HepG2 (cell line): ENCODE results near the gene CABLES2. TPM values are rescaled to one million over a fixed set of nuclear protein-coding genes. Genes with fewer than 3 reads are reported as not detected.

Experiments
- AKAP8 ChIP-seq: sonication (generic); formaldehyde crosslinking; IDR thresholded peaks from 2 replicates; pipeline ENCODE4 v1.5.1; 2020; ENCODE audit warnings: mild to moderate bottlenecking, missing genetic modification reagents
- BHLHE40 ChIP-seq: IDR thresholded peaks from 2 replicates; pipeline ENCODE4 v1.6.1; 2011; ENCODE audit warnings: low read length, improper control_type of control experiment
- DRAP1 ChIP-seq: IDR thresholded peaks from 2 replicates; pipeline ENCODE4 v1.6.1; 2016; ENCODE audit warnings: missing genetic modification reagents, missing compliant biosample characterization
- GATAD2A ChIP-seq: IDR thresholded peaks from 2 replicates; pipeline ENCODE4 v1.6.1; 2016
- KDM6A ChIP-seq: IDR thresholded peaks from 2 replicates; pipeline ENCODE4 v1.6.1; 2016; ENCODE audit warnings: low read depth
- PHF8 ChIP-seq: sonication (generic); formaldehyde crosslinking; IDR thresholded peaks from 2 replicates; pipeline ENCODE4 v1.5.0; 2020; ENCODE audit warnings: missing genetic modification reagents
- THYN1 ChIP-seq: sonication (generic); formaldehyde crosslinking; IDR thresholded peaks from 2 replicates; pipeline ENCODE4 v1.8.1; 2023; ENCODE audit warnings: low read depth, mild to moderate bottlenecking, moderate library complexity, missing genetic modification reagents, borderline replicate concordance
- ZNF142 ChIP-seq: sonication (generic); formaldehyde crosslinking; IDR thresholded peaks from 2 replicates; pipeline ENCODE4 v1.4.0; 2020; ENCODE audit warnings: missing genetic modification reagents
- ZNF234 ChIP-seq: sonication (generic); formaldehyde crosslinking; conservative IDR thresholded peaks from 2 replicates; pipeline ENCODE4 v1.5.1; 2020; ENCODE audit warnings: mild to moderate bottlenecking, missing genetic modification reagents
- ZNF430 ChIP-seq: sonication (generic); formaldehyde crosslinking; IDR thresholded peaks from 2 replicates; pipeline ENCODE4 v1.9.0; 2021; ENCODE audit warnings: mild to moderate bottlenecking, missing genetic modification reagents
- polyA plus RNA-seq, 8 experiments: library from polyadenylated mRNA; depleted of rRNA in 3 of 8; stranded (reverse) in 7 of 8; unstranded in 1 of 8; fragments of >200 nt; fragmentation: Illumina TruSeq in 4 of 8; extraction: Trizol in 4 of 8; gene quantifications; 2 replicates each; pipeline versions ENCODE4 v1.2.1 to v1.2.3, GENCODE V29; 2011 to 2016; ENCODE audit warnings: low read depth in 4 of 8, missing spikeins in 1 of 8, mixed read lengths in 1 of 8; ENCODE audit not compliant: insufficient read depth in 1 of 8
- total RNA-seq, 5 experiments: library from RNA; depleted of rRNA; stranded (reverse); fragments of >200 nt; fragmentation: Illumina TruSeq; extraction: Trizol; gene quantifications; 2 replicates each; pipeline ENCODE4 v1.2.3, GENCODE V29; 2016; ENCODE audit warnings: low read depth in 1 of 5

CABLES2 gene
- total and polyA plus RNA-seq, 2 of the 13 experiments (the other 11 are each of a cell fraction or from before 2014, with no cell fraction given), result 5.2 to 9.7 TPM

- TF ChIP-seq ZNF430 (CRISPR knock-in tag) (0 out of 2 replicates have a peak, but pooled peaks have one; percentile 35), BHLHE40 (no peak), GATAD2A (no peak), DRAP1 (CRISPR knock-in tag) (no peak), ZNF234 (CRISPR knock-in tag) (no peak), AKAP8 (CRISPR knock-in tag) (peak; percentile 24; the same call in 1 of the 2 replicates), THYN1 (CRISPR knock-in tag) (no peak), ZNF142 (CRISPR knock-in tag) (no peak), KDM6A (no peak), PHF8 (CRISPR knock-in tag) (0 out of 2 replicates have a peak, but pooled peaks have one; percentile 11)
Measured at GRCh38 chr20:62345681-62346370, 61.3 kb downstream of the CABLES2 start (continued).
